ENCODE measurements around the gene MTM1.

GRCh38 chrX:150719621-150720020, 151.2 kb downstream of the MTM1 start:
- TF ChIP-seq, protein P1, sequence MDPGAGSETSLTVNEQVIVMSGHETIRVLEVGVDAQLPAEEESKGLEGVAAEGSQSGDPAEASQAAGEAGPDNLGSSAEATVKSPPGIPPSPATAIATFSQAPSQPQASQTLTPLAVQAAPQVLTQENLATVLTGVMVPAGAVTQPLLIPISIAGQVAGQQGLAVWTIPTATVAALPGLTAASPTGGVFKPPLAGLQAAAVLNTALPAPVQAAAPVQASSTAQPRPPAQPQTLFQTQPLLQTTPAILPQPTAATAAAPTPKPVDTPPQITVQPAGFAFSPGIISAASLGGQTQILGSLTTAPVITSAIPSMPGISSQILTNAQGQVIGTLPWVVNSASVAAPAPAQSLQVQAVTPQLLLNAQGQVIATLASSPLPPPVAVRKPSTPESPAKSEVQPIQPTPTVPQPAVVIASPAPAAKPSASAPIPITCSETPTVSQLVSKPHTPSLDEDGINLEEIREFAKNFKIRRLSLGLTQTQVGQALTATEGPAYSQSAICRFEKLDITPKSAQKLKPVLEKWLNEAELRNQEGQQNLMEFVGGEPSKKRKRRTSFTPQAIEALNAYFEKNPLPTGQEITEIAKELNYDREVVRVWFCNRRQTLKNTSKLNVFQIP (CRISPR knock-in tag; IDR thresholded peaks at IDR 0.05; ENCODE audit: borderline replicate concordance, low read depth): no peak
- no peak for TF ChIP-seq TSHZ2 (CRISPR knock-in tag; IDR thresholded peaks at IDR 0.05)
- TF ChIP-seq RARB (CRISPR knock-in tag; IDR thresholded peaks at IDR 0.05): no peak
- TF ChIP-seq ARNTL (CRISPR knock-in tag; IDR thresholded peaks at IDR 0.05; ENCODE audit: borderline replicate concordance, low read depth): no peak
- TF ChIP-seq, protein P2, sequence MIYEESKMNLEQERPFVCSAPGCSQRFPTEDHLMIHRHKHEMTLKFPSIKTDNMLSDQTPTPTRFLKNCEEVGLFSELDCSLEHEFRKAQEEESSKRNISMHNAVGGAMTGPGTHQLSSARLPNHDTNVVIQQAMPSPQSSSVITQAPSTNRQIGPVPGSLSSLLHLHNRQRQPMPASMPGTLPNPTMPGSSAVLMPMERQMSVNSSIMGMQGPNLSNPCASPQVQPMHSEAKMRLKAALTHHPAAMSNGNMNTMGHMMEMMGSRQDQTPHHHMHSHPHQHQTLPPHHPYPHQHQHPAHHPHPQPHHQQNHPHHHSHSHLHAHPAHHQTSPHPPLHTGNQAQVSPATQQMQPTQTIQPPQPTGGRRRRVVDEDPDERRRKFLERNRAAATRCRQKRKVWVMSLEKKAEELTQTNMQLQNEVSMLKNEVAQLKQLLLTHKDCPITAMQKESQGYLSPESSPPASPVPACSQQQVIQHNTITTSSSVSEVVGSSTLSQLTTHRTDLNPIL (CRISPR knock-in tag; IDR thresholded peaks at IDR 0.05; ENCODE audit: low read depth): no peak
- no peak for TF ChIP-seq BACH2 (CRISPR knock-in tag; IDR thresholded peaks at IDR 0.05; ENCODE audit: borderline replicate concordance)
- TF ChIP-seq ZFP30 (CRISPR knock-in tag; IDR thresholded peaks at IDR 0.05): no peak
- no peak for TF ChIP-seq ZNF70 (CRISPR knock-in tag; IDR thresholded peaks at IDR 0.05)
- no peak for TF ChIP-seq ZFP3 (CRISPR knock-in tag; IDR thresholded peaks at IDR 0.05)
